IMR-90 (cell line): Measurements from ENCODE around the gene SRSF5. TPM values are rescaled to one million over a fixed set of nuclear protein-coding genes. Genes with fewer than 3 reads are reported as not detected.
"Not testable (repeated sequence)": the region's sequence is repeated elsewhere in the genome, so short reads cannot be mapped to it uniquely, and the experiment has no call there.

Experiments used
- ATAC-seq: fragments of 200-7000 bp; cut with Tn5 transposase; 2 replicates; pipeline ENCODE4 v1.9.1; 2020; ENCODE audit warnings: low read depth, mild to moderate bottlenecking, moderate library complexity
- BruUV-seq: library from RNA; stranded (reverse); fragments of 400-500 nt; replicated peaks from 2 replicates; lab custom pipeline; 2021; lab: Mats Ljungman, UMichigan
- CTCF ChIA-PET: fragments of 300-600 bp; formaldehyde crosslinking; extraction: SDS; loops from one replicate; lab custom pipeline; 2021; ENCODE audit warnings: antibody characterized with exemption; lab: Yijun Ruan, JAX
- POLR2A ChIA-PET: fragments of 300-600 bp; sonication (Branson Sonifier 250); formaldehyde crosslinking; loops from one replicate; lab custom pipeline; 2022; ENCODE audit warnings: antibody characterized with exemption; ENCODE audit not compliant: unreplicated experiment; lab: Charles Lee
- DNase-seq: peaks from one replicate; pipeline ENCODE4 v3.0.0; 2013
- H2AFZ ChIP-seq: replicated peaks from 2 replicates; pipeline ENCODE3; 2013; ENCODE audit warnings: low read length, mild to moderate bottlenecking; ENCODE audit not compliant: poor library complexity
- H2AK5ac ChIP-seq: 2 replicates; pipeline ENCODE4 v1.6.1; 2013; ENCODE audit warnings: low read depth, low read length, inconsistent platforms
- H2AK9ac ChIP-seq: replicated peaks from 2 replicates; pipeline ENCODE3; 2013; ENCODE audit warnings: mild to moderate bottlenecking, low read depth, low read length, moderate library complexity; ENCODE audit not compliant: poor library complexity
- H2BK120ac ChIP-seq: 2 replicates; pipeline ENCODE4 v1.6.1; 2013; ENCODE audit warnings: low read depth, low read length, inconsistent platforms
- H2BK15ac ChIP-seq: 3 replicates; pipeline ENCODE4 v1.6.1; 2013; ENCODE audit warnings: low read depth, low read length, inconsistent platforms
- H2BK20ac ChIP-seq: 2 replicates; pipeline ENCODE4 v1.6.1; 2013; ENCODE audit warnings: low read depth, mild to moderate bottlenecking, inconsistent platforms, low read length, moderate library complexity
- H2BK5ac ChIP-seq: 2 replicates; pipeline ENCODE4 v1.6.1; 2013; ENCODE audit warnings: mild to moderate bottlenecking, low read depth, low read length, inconsistent platforms; ENCODE audit not compliant: poor library complexity, severe bottlenecking
- H3K14ac ChIP-seq: replicated peaks from 2 replicates; pipeline ENCODE4 v1.6.1; 2013; ENCODE audit warnings: low read depth, low read length, inconsistent platforms
- H3K18ac ChIP-seq: 2 replicates; pipeline ENCODE4 v1.6.1; 2013; ENCODE audit warnings: low read depth, low read length, control low read depth
- H3K23ac ChIP-seq: 2 replicates; pipeline ENCODE4 v1.6.1; 2013; ENCODE audit warnings: low read depth, low read length, inconsistent platforms
- H3K27ac ChIP-seq: 2 replicates; pipeline ENCODE4 v1.5.1; 2013; ENCODE audit warnings: mild to moderate bottlenecking, control low read depth, low read length; ENCODE audit not compliant: insufficient read depth
- H3K27me3 ChIP-seq: 2 replicates; pipeline ENCODE4 v1.6.1; 2013; ENCODE audit warnings: low read length; ENCODE audit not compliant: control insufficient read depth, insufficient read depth
- H3K36me3 ChIP-seq: 2 replicates; pipeline ENCODE4 v1.6.1; 2013; ENCODE audit warnings: low read length, mixed read lengths; ENCODE audit not compliant: control insufficient read depth, insufficient read depth
- H3K4ac ChIP-seq: 2 replicates; pipeline ENCODE4 v1.6.1; 2013; ENCODE audit warnings: low read depth, low read length, inconsistent platforms
- H3K4me1 ChIP-seq: 2 replicates; pipeline ENCODE4 v1.6.1; 2013; ENCODE audit warnings: low read length, mixed read lengths; ENCODE audit not compliant: control insufficient read depth, insufficient read depth
- H3K4me2 ChIP-seq: 2 replicates; pipeline ENCODE4 v1.6.1; 2013; ENCODE audit warnings: low read depth, mild to moderate bottlenecking, control low read depth, low read length, moderate library complexity
- H3K4me3 ChIP-seq: 2 replicates; pipeline ENCODE4 v1.5.1; 2013; ENCODE audit warnings: low read depth, mild to moderate bottlenecking, control low read depth, low read length, moderate library complexity; ENCODE audit not compliant: insufficient read depth
- H3K56ac ChIP-seq: 2 replicates; pipeline ENCODE4 v1.6.1; 2013; ENCODE audit warnings: low read length, inconsistent platforms; ENCODE audit not compliant: insufficient read depth; ENCODE audit errors: extremely low read depth
- H3K79me1 ChIP-seq, 2 experiments: 2 replicates each; pipeline ENCODE4 v1.6.1; 2013; ENCODE audit warnings: low read length in 2 of 2, inconsistent platforms in 1 of 2, low read depth in 1 of 2
- H3K9ac ChIP-seq: 2 replicates; pipeline ENCODE4 v1.6.1; 2013; ENCODE audit warnings: low read depth, low read length, control low read depth
- H3K9me1 ChIP-seq: 2 replicates; pipeline ENCODE4 v1.6.1; 2013; ENCODE audit warnings: low read length, inconsistent platforms; ENCODE audit not compliant: insufficient read depth
- H3K9me3 ChIP-seq: 2 replicates; pipeline ENCODE4 v1.6.1; 2013; ENCODE audit warnings: low read length; ENCODE audit not compliant: control insufficient read depth, insufficient read depth
- H4K20me1 ChIP-seq: 2 replicates; pipeline ENCODE4 v1.6.1; 2013; ENCODE audit warnings: low read length, inconsistent platforms; ENCODE audit not compliant: insufficient read depth
- H4K5ac ChIP-seq: 2 replicates; pipeline ENCODE4 v1.6.1; 2013; ENCODE audit warnings: mild to moderate bottlenecking, low read depth, low read length, control low read depth
- H4K8ac ChIP-seq, 2 experiments: 2 replicates each; pipeline ENCODE4 v1.6.1; 2013; ENCODE audit warnings: low read depth in 2 of 2, low read length in 2 of 2, control low read depth in 1 of 2, inconsistent platforms in 1 of 2
- H4K91ac ChIP-seq: 2 replicates; pipeline ENCODE4 v1.6.1; 2013; ENCODE audit warnings: low read depth, low read length, inconsistent platforms; ENCODE audit not compliant: insufficient read depth
- WGBS, 2 experiments: methylation state at CpG; one replicate each; pipeline versions ENCODE4 v1.1.5 to v1.1.7; 2013; ENCODE audit warnings: missing lambda C conversion rate in 2 of 2; ENCODE audit not compliant: insufficient read length in 1 of 2; ENCODE audit errors: extremely low coverage in 2 of 2; 5-methylcytosine and 5-hydroxymethylcytosine counted together
- dilution Hi-C: fragments of 300-500 bp; cut with HindIII; formaldehyde crosslinking; loops from one replicate; pipeline ENCODE4 v1.14.3; 2018; ENCODE audit warnings: low sequenced_read_pairs; ENCODE audit not compliant: unreplicated experiment
- in situ Hi-C: fragments of 300-500 bp; cut with MboI; formaldehyde crosslinking; loops from 3 replicates; pipeline ENCODE4 v1.14.3; 2019; ENCODE audit warnings: low sequenced_read_pairs, inconsistent platforms, mixed read lengths
- intact Hi-C: fragments of 100-400 bp; cut with micrococcal nuclease; formaldehyde crosslinking; loops from 2 replicates; pipeline ENCODE4 v1.10.0; 2022
- polyA plus RNA-seq, 3 experiments: library from polyadenylated mRNA; depleted of rRNA; stranded (reverse); fragments of >200 nt; gene quantifications; 2 replicates each; pipeline ENCODE4 v1.2.3, GENCODE V29; 2012; ENCODE audit warnings: low replicate concordance in 1 of 3
- total RNA-seq: library from RNA; depleted of rRNA; stranded (reverse); fragments of >200 nt; gene quantifications from 2 replicates; pipeline ENCODE4 v1.2.3, GENCODE V29; 2012

SRSF5 gene
- total and polyA plus RNA-seq, 2 of the 4 experiments (the other 2 are of a cell fraction): 29.4 to 229 TPM

GRCh38 chr14:69813346-69813745 is 46.4 kb downstream of the SRSF5 start:
- DNase-seq, H3K9me1 ChIP-seq, H2BK5ac ChIP-seq, H4K5ac ChIP-seq, H2BK15ac ChIP-seq, H4K91ac ChIP-seq, dilution Hi-C loops, H2AK5ac ChIP-seq, H2AFZ ChIP-seq, H3K9me3 ChIP-seq, H3K56ac ChIP-seq, H4K20me1 ChIP-seq, H2BK120ac ChIP-seq, in situ Hi-C loops, H3K4me3 ChIP-seq, H3K4me1 ChIP-seq, H3K27ac ChIP-seq, H3K79me1 ChIP-seq, H3K14ac ChIP-seq, POLR2A ChIA-PET, H2BK20ac ChIP-seq, H3K9ac ChIP-seq, BruUV-seq, H3K36me3 ChIP-seq, H3K18ac ChIP-seq, ATAC-seq, H3K4ac ChIP-seq, H4K8ac ChIP-seq, H2AK9ac ChIP-seq, intact Hi-C loops, H3K4me2 ChIP-seq, H3K23ac ChIP-seq: not testable (repeated sequence)
- CTCF ChIA-PET: interaction anchor here (1.7 kb wide), 1 partner anchor 215 kb away, joined by 6 read pairs; no protein-coding TSS in a partner anchor
- WGBS, 2 experiments: 82% methylated on average over 3 of the region's 6 CpGs; no CpG with 5 or more reads in 1 of the 2 experiments
- H3K27me3 ChIP-seq: peaks cover 40% of the 10 kb centered on the region
